PFSK-1 (cell line): ENCODE measurements around the gene NUDT16L1.

Experiments used
- FOXP2 ChIP-seq: optimal IDR thresholded peaks from 2 replicates; pipeline ENCODE3; 2011; ENCODE audit warnings: borderline replicate concordance, control low read depth, inconsistent platforms; ENCODE audit not compliant: insufficient read depth; ENCODE audit errors: extremely low read length, extremely low read depth
- POLR2AphosphoS5 ChIP-seq: IDR thresholded peaks from 2 replicates; pipeline ENCODE4 v1.6.1; 2012; ENCODE audit warnings: low read depth, mild to moderate bottlenecking, control low read depth, low read length, moderate library complexity
- SIN3A ChIP-seq: IDR thresholded peaks from 2 replicates; pipeline ENCODE4 v1.6.1; 2012; ENCODE audit warnings: mild to moderate bottlenecking, low read length, moderate library complexity, borderline replicate concordance; ENCODE audit not compliant: insufficient read depth
- TAF1 ChIP-seq: IDR thresholded peaks from 2 replicates; pipeline ENCODE4 v1.6.1; 2012; ENCODE audit warnings: low read length, control low read depth, borderline replicate concordance; ENCODE audit not compliant: insufficient read depth
- TF ChIP-seq, protein P1 (sequence below), 2 experiments: IDR thresholded peaks; 2 replicates each; pipeline versions ENCODE4 v1.6.1 to v1.8.0; 2011 to 2012; ENCODE audit warnings: low read depth in 2 of 2, low read length in 2 of 2, control low read depth in 1 of 2, inconsistent platforms in 1 of 2, mild to moderate bottlenecking in 1 of 2, moderate library complexity in 1 of 2; ENCODE audit not compliant: insufficient read depth in 1 of 2

Gene NUDT16L1

GRCh38 chr16:4674926-4675530 is 18.3 kb upstream of the NUDT16L1 start:
- TF ChIP-seq TAF1 (no peak), FOXP2 (no peak), SIN3A (no peak), POLR2AphosphoS5 (no peak)
- TF ChIP-seq, protein P1, sequence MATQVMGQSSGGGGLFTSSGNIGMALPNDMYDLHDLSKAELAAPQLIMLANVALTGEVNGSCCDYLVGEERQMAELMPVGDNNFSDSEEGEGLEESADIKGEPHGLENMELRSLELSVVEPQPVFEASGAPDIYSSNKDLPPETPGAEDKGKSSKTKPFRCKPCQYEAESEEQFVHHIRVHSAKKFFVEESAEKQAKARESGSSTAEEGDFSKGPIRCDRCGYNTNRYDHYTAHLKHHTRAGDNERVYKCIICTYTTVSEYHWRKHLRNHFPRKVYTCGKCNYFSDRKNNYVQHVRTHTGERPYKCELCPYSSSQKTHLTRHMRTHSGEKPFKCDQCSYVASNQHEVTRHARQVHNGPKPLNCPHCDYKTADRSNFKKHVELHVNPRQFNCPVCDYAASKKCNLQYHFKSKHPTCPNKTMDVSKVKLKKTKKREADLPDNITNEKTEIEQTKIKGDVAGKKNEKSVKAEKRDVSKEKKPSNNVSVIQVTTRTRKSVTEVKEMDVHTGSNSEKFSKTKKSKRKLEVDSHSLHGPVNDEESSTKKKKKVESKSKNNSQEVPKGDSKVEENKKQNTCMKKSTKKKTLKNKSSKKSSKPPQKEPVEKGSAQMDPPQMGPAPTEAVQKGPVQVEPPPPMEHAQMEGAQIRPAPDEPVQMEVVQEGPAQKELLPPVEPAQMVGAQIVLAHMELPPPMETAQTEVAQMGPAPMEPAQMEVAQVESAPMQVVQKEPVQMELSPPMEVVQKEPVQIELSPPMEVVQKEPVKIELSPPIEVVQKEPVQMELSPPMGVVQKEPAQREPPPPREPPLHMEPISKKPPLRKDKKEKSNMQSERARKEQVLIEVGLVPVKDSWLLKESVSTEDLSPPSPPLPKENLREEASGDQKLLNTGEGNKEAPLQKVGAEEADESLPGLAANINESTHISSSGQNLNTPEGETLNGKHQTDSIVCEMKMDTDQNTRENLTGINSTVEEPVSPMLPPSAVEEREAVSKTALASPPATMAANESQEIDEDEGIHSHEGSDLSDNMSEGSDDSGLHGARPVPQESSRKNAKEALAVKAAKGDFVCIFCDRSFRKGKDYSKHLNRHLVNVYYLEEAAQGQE (IDR thresholded peaks at IDR 0.05; ENCODE audit: insufficient read depth in 1 of 2, low read depth in 2 of 2, low read length in 2 of 2) = no peak

DNA sequence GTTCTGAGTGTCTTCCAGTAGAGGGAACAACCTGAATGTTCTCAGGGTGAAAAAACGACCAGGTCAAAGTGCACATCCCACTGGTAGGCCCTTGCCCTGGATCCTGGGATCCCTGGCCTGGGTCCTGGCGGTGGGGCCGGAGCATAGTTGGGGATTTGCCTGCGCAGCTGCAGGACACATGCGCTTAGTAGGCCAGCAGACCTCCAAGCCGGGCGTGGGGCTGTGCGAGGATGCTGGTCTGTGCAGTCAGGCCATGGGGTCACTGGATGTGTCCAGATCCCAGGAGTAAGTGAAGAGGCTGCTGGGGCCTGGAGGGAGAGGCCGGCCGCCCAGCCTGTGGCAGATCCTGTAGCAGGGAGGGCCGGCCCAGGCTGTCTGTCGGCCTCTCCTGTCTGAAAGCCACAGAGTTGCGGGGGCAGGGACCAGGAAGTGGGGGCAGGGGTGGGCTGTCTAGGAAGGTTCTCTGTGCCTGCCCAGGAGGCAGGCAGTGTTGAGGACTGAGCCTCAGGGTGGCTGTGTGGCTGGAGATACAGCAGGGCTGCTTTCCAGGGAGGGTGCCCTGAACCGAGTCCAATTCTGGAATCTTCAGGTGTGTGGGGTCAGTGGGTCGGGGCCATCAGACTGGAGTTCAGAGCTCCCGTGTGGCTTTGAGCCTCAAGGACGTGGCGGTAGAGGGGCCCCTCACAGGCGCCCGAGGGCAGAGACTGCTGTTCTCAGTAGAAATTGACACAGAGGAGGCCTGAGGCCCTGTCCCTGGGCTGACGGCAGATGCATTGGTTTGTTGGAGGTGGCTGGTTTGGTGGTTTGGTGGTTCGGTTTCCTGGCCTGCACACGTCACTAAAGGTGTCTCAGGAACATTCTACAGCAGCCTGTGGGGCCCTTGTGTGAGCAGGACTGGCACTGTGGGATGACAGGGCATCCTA is 17.2 kb upstream of the NUDT16L1 start:
- TF ChIP-seq POLR2AphosphoS5 (no peak), FOXP2 (no peak), SIN3A (no peak), TAF1 (no peak)
- TF ChIP-seq, protein P1 (IDR thresholded peaks at IDR 0.05; ENCODE audit: insufficient read depth in 1 of 2, low read depth in 2 of 2, low read length in 2 of 2) = no peak

DNA sequence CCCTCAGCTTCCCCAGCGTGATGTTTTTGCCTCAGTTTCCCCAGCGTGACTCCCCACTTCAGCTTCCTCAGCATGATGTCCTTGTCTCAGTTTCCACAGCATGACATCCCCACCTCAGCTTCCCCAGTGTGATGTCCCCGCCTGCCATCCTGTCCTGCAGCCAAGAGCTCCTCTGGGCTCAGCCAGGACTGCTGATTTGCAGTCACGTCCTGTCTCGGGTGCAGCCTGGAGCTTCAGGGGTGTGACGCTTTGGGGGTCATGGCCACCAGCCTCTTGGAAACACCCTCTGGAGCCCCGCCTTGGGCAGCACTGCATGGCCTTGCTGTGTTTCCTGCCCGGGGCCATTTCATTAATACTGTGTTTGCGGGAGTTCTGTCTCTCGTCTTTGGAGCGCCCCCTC is 16.5 kb upstream of the NUDT16L1 start:
- TF ChIP-seq SIN3A = no peak
- TF ChIP-seq POLR2AphosphoS5 = no peak
- no peak for TF ChIP-seq TAF1
- no peak for TF ChIP-seq FOXP2
- TF ChIP-seq, protein P1 (IDR thresholded peaks at IDR 0.05; ENCODE audit: insufficient read depth in 1 of 2, low read depth in 2 of 2, low read length in 2 of 2) = no peak

DNA sequence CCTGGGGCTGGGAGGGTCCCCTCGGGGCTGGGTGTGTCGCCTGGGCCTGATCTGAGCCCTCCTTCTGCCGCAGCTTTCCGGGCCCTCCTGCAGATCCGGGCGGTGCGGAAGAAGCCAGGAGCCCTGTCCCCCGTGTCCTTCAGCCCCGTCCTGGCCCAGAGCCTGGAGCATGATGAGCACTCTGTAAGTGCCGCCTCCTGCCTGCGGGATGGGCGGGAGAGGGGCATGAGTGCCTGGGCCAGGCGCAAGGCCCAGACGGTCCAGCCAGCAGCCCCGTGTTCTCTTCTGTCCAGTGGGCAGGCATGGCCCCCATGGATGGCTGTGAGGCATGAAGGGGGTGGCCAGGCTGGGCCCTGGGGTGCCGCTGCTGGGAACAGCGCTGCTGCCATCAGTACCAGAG is 16.0 kb upstream of the NUDT16L1 start:
- TF ChIP-seq FOXP2 = no peak
- TF ChIP-seq POLR2AphosphoS5 = no peak
- TF ChIP-seq SIN3A = no peak
- TF ChIP-seq, protein P1 (IDR thresholded peaks at IDR 0.05; ENCODE audit: insufficient read depth in 1 of 2, low read depth in 2 of 2, low read length in 2 of 2) = no peak
- TF ChIP-seq TAF1 = no peak

GRCh38 chr16:4677994-4678393 is 15.4 kb upstream of the NUDT16L1 start:
- no peak for TF ChIP-seq POLR2AphosphoS5
- no peak for TF ChIP-seq TAF1
- TF ChIP-seq, protein P1 (IDR thresholded peaks at IDR 0.05; ENCODE audit: insufficient read depth in 1 of 2, low read depth in 2 of 2, low read length in 2 of 2) = no peak
- TF ChIP-seq FOXP2 = no peak
- TF ChIP-seq SIN3A = no peak
